Forelimb muscle (tissue), 1 donor: ENCODE measurements around the gene GPC5. TPM values are rescaled to one million over a fixed set of nuclear protein-coding genes. Genes with fewer than 3 reads are reported as not detected.
"Not testable (repeated sequence)": the region's sequence is repeated elsewhere in the genome, so short reads cannot be mapped to it uniquely, and the experiment has no call there.

Experiments
- DNase-seq: peaks from one replicate; pipeline ENCODE4 v3.0.0-alpha.2; 2013; ENCODE audit warnings: low read depth
- polyA plus RNA-seq: library from polyadenylated mRNA; unstranded; fragments of 120-200 nt; gene quantifications from one replicate; pipeline ENCODE4 v1.2.1, GENCODE V29; 2013; ENCODE audit not compliant: insufficient read length

The GPC5 gene
- polyA plus RNA-seq, 1 donor = 0.57 TPM

GRCh38 chr13:92538164-92538563 is 1139.7 kb downstream of the GPC5 start:
- DNase-seq = no peak

GRCh38 chr13:92539148-92539547 is 1140.7 kb downstream of the GPC5 start:
- DNase-seq = not testable (repeated sequence)

GRCh38 chr13:92547266-92547665 is 1148.8 kb downstream of the GPC5 start:
- DNase-seq = no peak

GRCh38 chr13:92549276-92549675 is 1150.9 kb downstream of the GPC5 start:
- DNase-seq = no peak

- DNase-seq = no peak
Observed at GRCh38 chr13:92553470-92554114, 1155.2 kb downstream of the GPC5 start.

- peak; percentile 69 for DNase-seq
Observed at GRCh38 chr13:92560883-92561282, 1162.5 kb downstream of the GPC5 start.

GRCh38 chr13:92564942-92565341 is 1166.5 kb downstream of the GPC5 start:
- no peak for DNase-seq

- no peak for DNase-seq
Observed at GRCh38 chr13:92566767-92567166, 1168.3 kb downstream of the GPC5 start.

GRCh38 chr13:92572190-92572589 is 1173.8 kb downstream of the GPC5 start:
- no peak for DNase-seq

- no peak for DNase-seq
Observed at GRCh38 chr13:92573467-92574057, 1175.1 kb downstream of the GPC5 start.

- no peak for DNase-seq
Observed at GRCh38 chr13:92574499-92574898, 1176.1 kb downstream of the GPC5 start.

GRCh38 chr13:92575777-92576176 is 1177.4 kb downstream of the GPC5 start:
- no peak for DNase-seq

- no peak for DNase-seq
Observed at GRCh38 chr13:92578358-92578757, 1179.9 kb downstream of the GPC5 start.

GRCh38 chr13:92589955-92590354 is 1191.5 kb downstream of the GPC5 start:
- no peak for DNase-seq

GRCh38 chr13:92590503-92590908 is 1192.1 kb downstream of the GPC5 start:
- DNase-seq = no peak

- DNase-seq = no peak
Observed at GRCh38 chr13:92591117-92591516, 1192.7 kb downstream of the GPC5 start.

GRCh38 chr13:92592757-92593156 is 1194.3 kb downstream of the GPC5 start:
- DNase-seq = no peak

- no peak for DNase-seq
Observed at GRCh38 chr13:92602560-92602959, 1204.1 kb downstream of the GPC5 start.

- no peak for DNase-seq
Observed at GRCh38 chr13:92609376-92609775, 1211.0 kb downstream of the GPC5 start.

- no peak for DNase-seq
Observed at GRCh38 chr13:92612892-92613291, 1214.5 kb downstream of the GPC5 start.

- DNase-seq = no peak
Observed at GRCh38 chr13:92613921-92614320, 1215.5 kb downstream of the GPC5 start.

GRCh38 chr13:92621985-92622384 is 1223.6 kb downstream of the GPC5 start:
- DNase-seq = no peak

GRCh38 chr13:92622905-92623304 is 1224.5 kb downstream of the GPC5 start:
- no peak for DNase-seq

GRCh38 chr13:92626274-92626673 is 1227.9 kb downstream of the GPC5 start:
- DNase-seq = no peak
